GM12878 (cell line): ENCODE measurements around the gene AKAP1. TPM values are rescaled to one million over a fixed set of nuclear protein-coding genes. Genes with fewer than 3 reads are reported as not detected.

Experiments used
- ATAC-seq: fragments of 200-7000 bp; cut with Tn5 transposase; 3 replicates; pipeline ENCODE4 v1.9.1; 2020; ENCODE audit warnings: mild to moderate bottlenecking, moderate library complexity
- BruUV-seq: library from RNA; stranded (reverse); fragments of 400-500 nt; replicated peaks from 2 replicates; lab custom pipeline; 2021; lab: Mats Ljungman, UMichigan
- CTCF ChIA-PET: fragments of 300-600 bp; sonication (Branson Sonifier 250); formaldehyde crosslinking; extraction: SDS; loops from one replicate; lab custom pipeline; 2021; ENCODE audit warnings: inconsistent platforms; lab: Yijun Ruan, JAX
- POLR2A ChIA-PET: fragments of 350-600 bp; formaldehyde crosslinking; extraction: SDS; loops from one replicate; lab custom pipeline; 2021; ENCODE audit warnings: inconsistent platforms; lab: Charles Lee
- RAD21 ChIA-PET: fragments of 300-600 bp; sonication (Branson Sonifier 250); formaldehyde crosslinking; loops from one replicate; lab custom pipeline; 2023; ENCODE audit warnings: antibody characterized with exemption; ENCODE audit not compliant: unreplicated experiment; lab: Charles Lee
- SMC1A ChIA-PET: fragments of 300-600 bp; sonication (Branson Sonifier 250); formaldehyde crosslinking; loops from one replicate; lab custom pipeline; 2023; ENCODE audit not compliant: unreplicated experiment, uncharacterized antibody; lab: Charles Lee
- DNase-seq: peaks from one replicate; pipeline ENCODE4 v3.0.0-alpha.2; 2011; ENCODE audit warnings: low read depth, low spot score
- FAIRE-seq: peaks from 3 replicates; lab custom pipeline; 2011; peaks lifted over from hg19 to GRCh38; lab: Jason Lieb, UNC
- H2AFZ ChIP-seq: 2 replicates; pipeline ENCODE4 v1.6.0; 2011; ENCODE audit warnings: low read depth, low read length, control low read depth; ENCODE audit not compliant: control insufficient read depth
- H3K27ac ChIP-seq: 2 replicates; pipeline ENCODE4 v1.5.1; 2011; ENCODE audit warnings: control low read depth; ENCODE audit not compliant: control insufficient read depth, insufficient read depth
- H3K27me3 ChIP-seq, 2 experiments: replicated peaks in 1 of 2; 2 replicates each; pipeline versions ENCODE4 v1.6.0 to v1.6.1; 2011; ENCODE audit warnings: low read length in 1 of 2; ENCODE audit not compliant: control insufficient read depth in 2 of 2, insufficient read depth in 2 of 2
- H3K36me3 ChIP-seq, 2 experiments: 2 replicates each; pipeline ENCODE4 v1.5.1; 2011; ENCODE audit warnings: low read length in 1 of 2; ENCODE audit not compliant: control insufficient read depth in 2 of 2, insufficient read depth in 2 of 2
- H3K4me1 ChIP-seq: 2 replicates; pipeline ENCODE4 v1.6.1; 2011; ENCODE audit warnings: mild to moderate bottlenecking, low read length, moderate library complexity, mixed read lengths; ENCODE audit not compliant: control insufficient read depth, insufficient read depth
- H3K4me2 ChIP-seq: 2 replicates; pipeline ENCODE4 v1.6.0; 2011; ENCODE audit warnings: control low read depth; ENCODE audit not compliant: control insufficient read depth, insufficient read depth
- H3K4me3 ChIP-seq: fragments of 200-600 bp; sonication (generic); 2 replicates; pipeline ENCODE4 v1.5.1; 2016
- H3K79me2 ChIP-seq: 2 replicates; pipeline ENCODE4 v1.6.0; 2011; ENCODE audit warnings: low read length; ENCODE audit not compliant: control insufficient read depth, insufficient read depth
- H3K9ac ChIP-seq: 2 replicates; pipeline ENCODE4 v1.8.0; 2011; ENCODE audit warnings: low read length, control low read depth, mixed read lengths; ENCODE audit not compliant: control insufficient read depth, insufficient read depth
- H3K9me3 ChIP-seq: replicated peaks from 3 replicates; pipeline ENCODE4 v1.5.1; 2011; ENCODE audit warnings: mild to moderate bottlenecking, low read length; ENCODE audit not compliant: control insufficient read depth, insufficient read depth
- H4K20me1 ChIP-seq: 2 replicates; pipeline ENCODE4 v1.6.0; 2011; ENCODE audit not compliant: control insufficient read depth, insufficient read depth
- BACH1 ChIP-seq: fragments of 450-650 bp; IDR thresholded peaks from 2 replicates; pipeline ENCODE4 v1.6.1; 2017; ENCODE audit warnings: mild to moderate bottlenecking, borderline replicate concordance
- CBX3 ChIP-seq: fragments of 200-600 bp; sonication (generic); IDR thresholded peaks from 2 replicates; pipeline ENCODE4 v1.6.1; 2016; ENCODE audit warnings: low read depth, borderline replicate concordance
- IKZF2 ChIP-seq, 2 experiments: fragments of 450-650 bp; IDR thresholded peaks; 2 replicates each; pipeline ENCODE4 v1.6.1; 2017; ENCODE audit warnings: mild to moderate bottlenecking in 2 of 2, moderate library complexity in 2 of 2
- JUNB ChIP-seq: IDR thresholded peaks from 2 replicates; pipeline ENCODE4 v1.6.1; 2016; ENCODE audit warnings: antibody characterized with exemption, mild to moderate bottlenecking
- KLF5 ChIP-seq: fragments of 450-650 bp; IDR thresholded peaks from 2 replicates; pipeline ENCODE4 v1.6.1; 2014; ENCODE audit warnings: mild to moderate bottlenecking; ENCODE audit not compliant: partially characterized antibody
- MEF2A ChIP-seq: IDR thresholded peaks from 2 replicates; pipeline ENCODE4 v1.6.1; 2011; ENCODE audit warnings: low read depth, mild to moderate bottlenecking, low read length, moderate library complexity; ENCODE audit not compliant: insufficient read depth
- RAD21 ChIP-seq: IDR thresholded peaks from 2 replicates; pipeline ENCODE4 v1.6.1; 2011; ENCODE audit warnings: mild to moderate bottlenecking, low read depth, low read length, moderate library complexity; ENCODE audit not compliant: insufficient read depth
- SKIL ChIP-seq: fragments of 450-650 bp; IDR thresholded peaks from 2 replicates; pipeline ENCODE4 v1.6.1; 2017; ENCODE audit warnings: mild to moderate bottlenecking, low read depth, inconsistent platforms; ENCODE audit not compliant: poor library complexity, severe bottlenecking
- ZZZ3 ChIP-seq: IDR thresholded peaks from 2 replicates; pipeline ENCODE4 v1.6.1; 2011; ENCODE audit warnings: low read depth; ENCODE audit not compliant: control insufficient read depth, insufficient read length
- WGBS: methylation state at CpG from one replicate; pipeline ENCODE4 v1.1.6; 2016; ENCODE audit warnings: low lambda C conversion rate; ENCODE audit not compliant: insufficient replicate concordance, insufficient coverage; ENCODE audit errors: missing lambda C conversion rate; 5-methylcytosine and 5-hydroxymethylcytosine counted together
- in situ Hi-C: fragments of 300-500 bp; cut with MboI; formaldehyde crosslinking; loops from 9 replicates; pipeline ENCODE4 v1.14.3; 2018; ENCODE audit warnings: mixed read lengths
- intact Hi-C: fragments of 100-400 bp; cut with micrococcal nuclease; formaldehyde crosslinking; loops from one replicate; pipeline ENCODE4 v1.14.2; 2022; ENCODE audit not compliant: unreplicated experiment
- polyA plus RNA-seq, 11 experiments: library from polyadenylated mRNA; depleted of rRNA in 4 of 11; unstranded in 6 of 11; stranded (reverse) in 5 of 11; fragments of >200 nt; fragmentation: Nextera tagmentation in 4 of 11; fragmentation: Illumina TruSeq in 1 of 11; extraction: Ambion mirVana in 4 of 11; extraction: Trizol in 1 of 11; gene quantifications; 1 replicate in 1 of 11; 2 replicates in 10 of 11; pipeline versions ENCODE4 v1.2.1 to v1.2.3, GENCODE V29; 2011 to 2016; ENCODE audit warnings: inconsistent platforms in 2 of 11, missing spikeins in 2 of 11, low read depth in 1 of 11
- total RNA-seq, 4 experiments: library from RNA; depleted of rRNA in 3 of 4; stranded (reverse); fragments of >200 nt in 3 of 4; fragmentation: Illumina TruSeq in 1 of 4; extraction: Trizol in 1 of 4; gene quantifications; 2 replicates each; pipeline versions ENCODE4 v1.2.1 to v1.2.3, GENCODE V29; 2013 to 2021
- TF ChIP-seq, protein P1 (sequence below): fragments of 150-350 bp; IDR thresholded peaks from 2 replicates; pipeline ENCODE4 v1.6.1; 2014; ENCODE audit warnings: mild to moderate bottlenecking, low read depth, low read length
- TF ChIP-seq, protein P2 (sequence below): fragments of 450-650 bp; IDR thresholded peaks from 2 replicates; pipeline ENCODE4 v1.6.1; 2017; ENCODE audit warnings: mild to moderate bottlenecking
- TF ChIP-seq, protein P3 (sequence below): fragments of 450-650 bp; IDR thresholded peaks from 2 replicates; pipeline ENCODE4 v1.6.1; 2017; ENCODE audit warnings: antibody characterized with exemption, mild to moderate bottlenecking, moderate library complexity

The AKAP1 gene
- total and polyA plus RNA-seq, 10 of the 15 experiments (the other 5 are each of a cell fraction or from before 2014, with no cell fraction given) = 11.9 to 50.5 (median 38.1) TPM

DNA sequence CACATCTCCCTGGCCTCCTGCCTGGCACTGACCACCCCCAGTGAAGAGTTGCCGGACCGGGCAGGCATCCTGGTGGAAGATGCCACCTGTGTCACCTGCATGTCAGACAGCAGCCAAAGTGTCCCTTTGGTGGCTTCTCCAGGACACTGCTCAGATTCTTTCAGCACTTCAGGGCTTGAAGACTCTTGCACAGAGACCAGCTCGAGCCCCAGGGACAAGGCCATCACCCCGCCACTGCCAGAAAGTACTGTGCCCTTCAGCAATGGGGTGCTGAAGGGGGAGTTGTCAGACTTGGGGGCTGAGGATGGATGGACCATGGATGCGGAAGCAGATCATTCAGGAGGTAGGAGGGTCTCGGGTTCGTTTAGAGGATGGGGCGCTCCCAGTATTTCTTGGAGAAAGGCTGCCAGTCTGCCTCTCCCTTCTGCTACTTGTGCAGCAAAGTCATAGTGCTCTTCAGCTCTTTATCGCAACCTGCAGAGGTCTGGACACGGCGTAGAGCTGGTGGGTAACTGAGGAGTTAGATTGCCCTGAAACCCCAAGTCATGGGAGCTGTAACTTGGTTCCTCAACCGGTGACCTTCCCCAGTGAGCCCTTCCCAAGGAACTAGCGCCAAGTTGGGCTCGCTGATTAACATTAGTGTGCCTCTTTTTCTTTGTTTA is 21.9 kb downstream of the AKAP1 start:
- Histone ChIP-seq H2AFZ (no peak overlapping the region), H4K20me1 (no peaks in the 10 kb centered on the region), H3K4me1 (peaks cover 4% of the 10 kb centered on the region), H3K4me3 (no peak overlapping the region), H3K27me3 (no peaks in the 10 kb centered on the region), H3K9ac (no peak overlapping the region), H3K9me3 (no peaks in the 10 kb centered on the region), H3K27ac (no peak overlapping the region), H3K36me3 (peaks cover 11 to 25% of the 10 kb centered on the region in 2 experiments), H3K4me2 (no peak overlapping the region), H3K79me2 (peaks cover 4% of the 10 kb centered on the region)
- BruUV-seq = no TSS peak
- WGBS = 94% methylated on average over 14 of the region's 14 CpGs
- intact Hi-C loops = no loop called here
- FAIRE-seq = no peak
- in situ Hi-C loops = no loop called here
- no peak for ATAC-seq
- ChIA-PET POLR2A (interaction anchor here (0.6 kb wide), 1 partner anchor 156 kb away, joined by 3 read pairs; no protein-coding TSS in a partner anchor), CTCF (interaction anchor here (0.6 to 1.5 kb wide), 5 partner anchors 10 to 676 kb away, joined by 3 to 4 read pairs (median 3); no protein-coding TSS in a partner anchor), SMC1A (interaction anchor here (1.0 to 1.4 kb wide), 2 partner anchors 27 kb away, joined by 3 read pairs; no protein-coding TSS in a partner anchor), RAD21 (interaction anchor here (1.2 kb wide), 1 partner anchor 20 kb away, joined by 3 read pairs; no protein-coding TSS in a partner anchor)
- no peak for DNase-seq
- no peak for TF ChIP-seq CBX3
- no peak for TF ChIP-seq MEF2A
- TF ChIP-seq BACH1 = no peak
- TF ChIP-seq, protein P1, sequence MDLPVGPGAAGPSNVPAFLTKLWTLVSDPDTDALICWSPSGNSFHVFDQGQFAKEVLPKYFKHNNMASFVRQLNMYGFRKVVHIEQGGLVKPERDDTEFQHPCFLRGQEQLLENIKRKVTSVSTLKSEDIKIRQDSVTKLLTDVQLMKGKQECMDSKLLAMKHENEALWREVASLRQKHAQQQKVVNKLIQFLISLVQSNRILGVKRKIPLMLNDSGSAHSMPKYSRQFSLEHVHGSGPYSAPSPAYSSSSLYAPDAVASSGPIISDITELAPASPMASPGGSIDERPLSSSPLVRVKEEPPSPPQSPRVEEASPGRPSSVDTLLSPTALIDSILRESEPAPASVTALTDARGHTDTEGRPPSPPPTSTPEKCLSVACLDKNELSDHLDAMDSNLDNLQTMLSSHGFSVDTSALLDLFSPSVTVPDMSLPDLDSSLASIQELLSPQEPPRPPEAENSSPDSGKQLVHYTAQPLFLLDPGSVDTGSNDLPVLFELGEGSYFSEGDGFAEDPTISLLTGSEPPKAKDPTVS = no peak
- no peak for TF ChIP-seq JUNB
- TF ChIP-seq, protein P2, sequence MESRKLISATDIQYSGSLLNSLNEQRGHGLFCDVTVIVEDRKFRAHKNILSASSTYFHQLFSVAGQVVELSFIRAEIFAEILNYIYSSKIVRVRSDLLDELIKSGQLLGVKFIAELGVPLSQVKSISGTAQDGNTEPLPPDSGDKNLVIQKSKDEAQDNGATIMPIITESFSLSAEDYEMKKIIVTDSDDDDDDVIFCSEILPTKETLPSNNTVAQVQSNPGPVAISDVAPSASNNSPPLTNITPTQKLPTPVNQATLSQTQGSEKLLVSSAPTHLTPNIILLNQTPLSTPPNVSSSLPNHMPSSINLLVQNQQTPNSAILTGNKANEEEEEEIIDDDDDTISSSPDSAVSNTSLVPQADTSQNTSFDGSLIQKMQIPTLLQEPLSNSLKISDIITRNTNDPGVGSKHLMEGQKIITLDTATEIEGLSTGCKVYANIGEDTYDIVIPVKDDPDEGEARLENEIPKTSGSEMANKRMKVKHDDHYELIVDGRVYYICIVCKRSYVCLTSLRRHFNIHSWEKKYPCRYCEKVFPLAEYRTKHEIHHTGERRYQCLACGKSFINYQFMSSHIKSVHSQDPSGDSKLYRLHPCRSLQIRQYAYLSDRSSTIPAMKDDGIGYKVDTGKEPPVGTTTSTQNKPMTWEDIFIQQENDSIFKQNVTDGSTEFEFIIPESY = no peak
- no peak for TF ChIP-seq IKZF2 (IDR thresholded peaks at IDR 0.05)
- no peak for TF ChIP-seq ZZZ3
- TF ChIP-seq RAD21 = no peak
- TF ChIP-seq KLF5 = no peak
- no peak for TF ChIP-seq SKIL
- TF ChIP-seq, protein P3, sequence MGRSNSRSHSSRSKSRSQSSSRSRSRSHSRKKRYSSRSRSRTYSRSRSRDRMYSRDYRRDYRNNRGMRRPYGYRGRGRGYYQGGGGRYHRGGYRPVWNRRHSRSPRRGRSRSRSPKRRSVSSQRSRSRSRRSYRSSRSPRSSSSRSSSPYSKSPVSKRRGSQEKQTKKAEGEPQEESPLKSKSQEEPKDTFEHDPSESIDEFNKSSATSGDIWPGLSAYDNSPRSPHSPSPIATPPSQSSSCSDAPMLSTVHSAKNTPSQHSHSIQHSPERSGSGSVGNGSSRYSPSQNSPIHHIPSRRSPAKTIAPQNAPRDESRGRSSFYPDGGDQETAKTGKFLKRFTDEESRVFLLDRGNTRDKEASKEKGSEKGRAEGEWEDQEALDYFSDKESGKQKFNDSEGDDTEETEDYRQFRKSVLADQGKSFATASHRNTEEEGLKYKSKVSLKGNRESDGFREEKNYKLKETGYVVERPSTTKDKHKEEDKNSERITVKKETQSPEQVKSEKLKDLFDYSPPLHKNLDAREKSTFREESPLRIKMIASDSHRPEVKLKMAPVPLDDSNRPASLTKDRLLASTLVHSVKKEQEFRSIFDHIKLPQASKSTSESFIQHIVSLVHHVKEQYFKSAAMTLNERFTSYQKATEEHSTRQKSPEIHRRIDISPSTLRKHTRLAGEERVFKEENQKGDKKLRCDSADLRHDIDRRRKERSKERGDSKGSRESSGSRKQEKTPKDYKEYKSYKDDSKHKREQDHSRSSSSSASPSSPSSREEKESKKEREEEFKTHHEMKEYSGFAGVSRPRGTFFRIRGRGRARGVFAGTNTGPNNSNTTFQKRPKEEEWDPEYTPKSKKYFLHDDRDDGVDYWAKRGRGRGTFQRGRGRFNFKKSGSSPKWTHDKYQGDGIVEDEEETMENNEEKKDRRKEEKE = no peak
